Mammary epithelial cell (primary cell): ENCODE data around the gene TGFBR3L.

ENCODE experiments used
- CTCF ChIP-seq, 2 donors: IDR thresholded peaks in 1 of 2; conservative IDR thresholded peaks in 1 of 2; 2 replicates each; pipeline ENCODE4 v1.5.1; 2011 to 2012; ENCODE audit warnings: inconsistent platforms in 2 of 2, low read length in 2 of 2, mild to moderate bottlenecking in 2 of 2, control low read depth in 1 of 2, low read depth in 1 of 2; ENCODE audit not compliant: insufficient read depth in 1 of 2; ENCODE audit errors: extremely low read depth in 1 of 2
- EZH2 ChIP-seq: IDR thresholded peaks from 2 replicates; pipeline ENCODE4 v1.6.1; 2012; ENCODE audit warnings: low read length, inconsistent platforms, borderline replicate concordance

GRCh38 chr19:7963566-7963965, 48.9 kb downstream of the TGFBR3L start:
- TF ChIP-seq CTCF (conservative IDR thresholded peaks at IDR 0.05 in 1 of 2, IDR thresholded peaks at IDR 0.05 in 1 of 2; ENCODE audit: extremely low read depth in 1 of 2, insufficient read depth in 1 of 2, low read depth in 1 of 2, low read length in 2 of 2) (no peak), EZH2 (no peak)
